ENCODE results near the gene ANO1. TPM values are rescaled to one million over a fixed set of nuclear protein-coding genes. Genes with fewer than 3 reads are reported as not detected.

ANO1 gene
- total and polyA plus RNA-seq, 2 of the 8 experiments (the other 6 are each of a cell fraction or from before 2014, with no cell fraction given), result 4.7 to 5.0 TPM

GRCh38 chr11:70145071-70145470 lies 67.0 kb downstream of the ANO1 start:
- POLR2A ChIA-PET (ENCODE audit: partially characterized antibody), result no interaction called here
- H3K56ac ChIP-seq (replicated peaks; ENCODE audit: insufficient read length, low read depth, low read length), result no peak overlapping the region
- H3K27ac ChIP-seq (ENCODE audit: low read depth, low read length), result no peak overlapping the region
- peak overlapping the region; percentile 6 for H3K4ac ChIP-seq (replicated peaks; ENCODE audit: insufficient read length, low read depth, low read length)
- H2BK12ac ChIP-seq (ENCODE audit: low read depth, low read length), result no peak overlapping the region
- no peaks in the 10 kb centered on the region for H3K79me1 ChIP-seq (ENCODE audit: low read depth, low read length)
- no peak overlapping the region for H2AK5ac ChIP-seq (ENCODE audit: low read depth, low read length)
- no peak overlapping the region for H3K4me2 ChIP-seq (ENCODE audit: insufficient read depth in 1 of 2, low read depth in 2 of 2, low read length in 2 of 2)
- H3K18ac ChIP-seq (ENCODE audit: extremely low read depth, low read length), result no peak overlapping the region; the same call in 1 of the 2 replicates
- no peak overlapping the region for H4K5ac ChIP-seq (ENCODE audit: insufficient read length, low read depth, low read length)
- peaks cover 3 to 31% (median 17%) of the 10 kb centered on the region in 4 experiments for H3K4me1 ChIP-seq (replicated peaks in 1 of 4; ENCODE audit: control insufficient read depth in 3 of 4, insufficient read depth in 4 of 4, low read length in 3 of 4)
- H3K23ac ChIP-seq (ENCODE audit: insufficient read length), result no peak overlapping the region
- H2AFZ ChIP-seq (ENCODE audit: low read length), result no peak overlapping the region
- H3K9me3 ChIP-seq (ENCODE audit: insufficient read depth in 2 of 2, low read depth in 1 of 2, low read length in 1 of 2), result no peaks in the 10 kb centered on the region
- H3K27me3 ChIP-seq (replicated peaks in 1 of 4; ENCODE audit: control insufficient read depth in 3 of 4, extremely low read depth in 1 of 4, insufficient read depth in 3 of 4, low read length in 3 of 4), result peaks cover 0 to 18% (median 8%) of the 10 kb centered on the region in 4 experiments; a peak in 5 of 7 replicates
- H4K91ac ChIP-seq (replicated peaks; ENCODE audit: insufficient read length, low read length), result no peak overlapping the region
- H3K36me3 ChIP-seq (ENCODE audit: control insufficient read depth in 2 of 4, insufficient read depth in 4 of 4, low read length in 3 of 4), result no peaks in the 10 kb centered on the region
- TF ChIP-seq KDM1A (IDR thresholded peaks at IDR 0.05; ENCODE audit: borderline replicate concordance, low read length) (peak; percentile 43; the same call in 1 of the 2 replicates), SUZ12 (IDR thresholded peaks at IDR 0.05; ENCODE audit: low read length) (no peak)
- peaks cover 4% of the 10 kb centered on the region; the same call in 1 of the 2 replicates for H3K23me2 ChIP-seq (ENCODE audit: low read depth, low read length)
- CTCF ChIA-PET (ENCODE audit: partially characterized antibody), result interaction anchor here (0.9 to 3.0 kb wide), 11 partner anchors 11 to 226 kb away, joined by 3 to 12 read pairs (median 4); no protein-coding TSS in a partner anchor
- no peak overlapping the region for H3K4me3 ChIP-seq (ENCODE audit: extremely low read depth in 1 of 4, insufficient read depth in 2 of 4, low read depth in 3 of 4, low read length in 4 of 4)
- no peak overlapping the region for H2BK120ac ChIP-seq (replicated peaks; ENCODE audit: low read depth, low read length)
- FAIRE-seq (no peak), DNase-seq (ENCODE audit: low read depth in 1 of 2, low spot score in 2 of 2) (no peak)
- no peaks in the 10 kb centered on the region for H4K20me1 ChIP-seq (replicated peaks in 1 of 2; ENCODE audit: control insufficient read depth in 1 of 2, insufficient read depth in 2 of 2, low read length in 2 of 2)
- no peak overlapping the region for H3K14ac ChIP-seq (ENCODE audit: insufficient read length)
- no peak overlapping the region for H2BK5ac ChIP-seq (ENCODE audit: low read depth, low read length)
- H4K8ac ChIP-seq (ENCODE audit: extremely low read depth, insufficient read depth, low read length), result no peak overlapping the region
- 94% methylated on average over 5 of the region's 6 CpGs; no CpG with 5 or more reads in 1 of the 2 experiments for WGBS, 2 experiments (ENCODE audit: extremely low coverage in 1 of 2, insufficient coverage in 1 of 2, insufficient read length in 1 of 2, insufficient replicate concordance in 2 of 2, low coverage in 1 of 2, low lambda C conversion rate in 2 of 2, missing lambda C conversion rate in 1 of 2)
- H3K79me2 ChIP-seq (ENCODE audit: control insufficient read depth in 1 of 2, insufficient read depth in 2 of 2, low read length in 2 of 2), result no peaks in the 10 kb centered on the region
- H2BK15ac ChIP-seq (ENCODE audit: low read length), result peak overlapping the region; percentile 81; the same call in 1 of the 2 replicates
- H2BK20ac ChIP-seq (ENCODE audit: low read length), result no peak overlapping the region; the same call in 1 of the 2 replicates
- H3K9ac ChIP-seq (replicated peaks in 1 of 4; ENCODE audit: extremely low read depth in 1 of 4, low read depth in 3 of 4, low read length in 3 of 4), result no peak overlapping the region
